B cell (primary cell): ENCODE results near the gene BRMS1.

Experiments
- CTCF ChIP-seq: fragments of 200-600 bp; IDR thresholded peaks from one replicate; pipeline ENCODE4 v1.8.0; 2022; ENCODE audit warnings: antibody characterized with exemption, mild to moderate bottlenecking
- EZH2 ChIP-seq: IDR thresholded peaks from 2 replicates; pipeline ENCODE4 v1.6.1; 2012; ENCODE audit warnings: borderline replicate concordance, low read depth, mild to moderate bottlenecking, moderate library complexity, low read length; ENCODE audit not compliant: insufficient read depth, poor library complexity, severe bottlenecking

DNA sequence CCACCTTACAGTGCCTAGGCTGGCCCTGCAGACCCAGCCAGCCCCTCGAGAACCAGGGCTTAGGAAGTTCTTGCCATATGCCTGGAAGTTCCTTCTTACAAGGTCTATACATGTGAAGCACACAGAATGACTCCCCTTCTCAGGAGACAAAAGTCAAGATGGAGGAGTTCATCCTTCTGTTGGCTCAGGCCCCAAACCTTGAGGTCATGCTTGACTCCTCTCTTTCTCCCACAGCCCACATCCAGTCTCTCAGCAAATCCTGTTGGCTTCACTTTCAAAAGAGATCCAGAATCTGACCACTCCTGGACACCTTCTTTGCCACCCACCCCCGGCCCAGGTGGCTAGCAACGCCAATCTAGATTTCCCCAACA is 26.3 kb downstream of the BRMS1 start:
- TF ChIP-seq CTCF: no peak
- TF ChIP-seq EZH2: no peak
